ENCODE results near the gene SMIM27.
"Not testable (repeated sequence)": the region's sequence is repeated elsewhere in the genome, so short reads cannot be mapped to it uniquely, and the experiment has no call there.

The SMIM27 gene

GRCh38 chr9:32552172-32552872, at the start of gene SMIM27, which contains the start of gene TOPORS:
Gene SMIM27, plus strand, starts transcription at chr9:32552327. Its CDS starts 108 bp downstream, at chr9:32552435.
Gene TOPORS, minus strand, starts transcription at chr9:32552586. Its CDS starts 150 bp downstream, at chr9:32552436.
- H3K9me3 ChIP-seq (ENCODE audit: low read length) = no peaks in the 10 kb centered on the region
- H3K27me3 ChIP-seq (ENCODE audit: control insufficient read depth in 1 of 2, insufficient read depth in 2 of 2, low read length in 2 of 2) = no peaks in the 10 kb centered on the region
- peaks cover 4% of the 10 kb centered on the region for H3K4me1 ChIP-seq (ENCODE audit: insufficient read depth, low read length)
- peak within 1 kb of the TSS; percentile 99 for H3K27ac ChIP-seq (ENCODE audit: low read depth, low read length)
- H3K4me3 ChIP-seq (ENCODE audit: low read depth in 1 of 2, low read length in 2 of 2) = peak within 1 kb of the TSS; percentile 83 to 96
- H3K36me3 ChIP-seq (ENCODE audit: insufficient read depth, low read length) = peaks cover 5% of the 10 kb centered on the region
- H3K9ac ChIP-seq (ENCODE audit: low read length) = peak within 1 kb of the TSS; percentile 97

GRCh38 chr9:32502464-32502863, 49.7 kb upstream of the SMIM27 start:
- H3K27me3 ChIP-seq (ENCODE audit: control insufficient read depth in 1 of 2, insufficient read depth in 2 of 2, low read length in 2 of 2) = no peaks in the 10 kb centered on the region
- H3K27ac ChIP-seq (ENCODE audit: low read depth, low read length) = no peak overlapping the region
- no peaks in the 10 kb centered on the region for H3K9me3 ChIP-seq (ENCODE audit: low read length)
- H3K36me3 ChIP-seq (ENCODE audit: insufficient read depth, low read length) = peaks cover 7% of the 10 kb centered on the region
- no peaks in the 10 kb centered on the region for H3K4me1 ChIP-seq (ENCODE audit: insufficient read depth, low read length)
- no peak overlapping the region for H3K4me3 ChIP-seq (ENCODE audit: low read depth in 1 of 2, low read length in 2 of 2)
- H3K9ac ChIP-seq (ENCODE audit: low read length) = no peak overlapping the region

- no peaks in the 10 kb centered on the region for H3K27me3 ChIP-seq (ENCODE audit: control insufficient read depth in 1 of 2, insufficient read depth in 2 of 2, low read length in 2 of 2)
These were observed 49.1 kb upstream of the SMIM27 start for GRCh38 chr9:32503008-32503407.

GRCh38 chr9:32508728-32509127, 43.4 kb upstream of the SMIM27 start:
- H3K9me3 ChIP-seq (ENCODE audit: low read length) = no peaks in the 10 kb centered on the region
- H3K27me3 ChIP-seq (ENCODE audit: control insufficient read depth in 1 of 2, insufficient read depth in 2 of 2, low read length in 2 of 2) = no peaks in the 10 kb centered on the region
- no peaks in the 10 kb centered on the region for H3K36me3 ChIP-seq (ENCODE audit: insufficient read depth, low read length)
- no peak overlapping the region for H3K27ac ChIP-seq (ENCODE audit: low read depth, low read length)
- H3K9ac ChIP-seq (ENCODE audit: low read length) = no peak overlapping the region
- H3K4me3 ChIP-seq (ENCODE audit: low read depth in 1 of 2, low read length in 2 of 2) = no peak overlapping the region
- no peaks in the 10 kb centered on the region for H3K4me1 ChIP-seq (ENCODE audit: insufficient read depth, low read length)

More at GRCh38 chr9:32503008-32503407, 49.1 kb upstream of the SMIM27 start:
- H3K9me3 ChIP-seq (ENCODE audit: low read length) = no peaks in the 10 kb centered on the region
- H3K4me3 ChIP-seq (ENCODE audit: low read depth in 1 of 2, low read length in 2 of 2) = no peak overlapping the region
- peaks cover 3% of the 10 kb centered on the region for H3K36me3 ChIP-seq (ENCODE audit: insufficient read depth, low read length)
- H3K9ac ChIP-seq (ENCODE audit: low read length) = no peak overlapping the region
- H3K27ac ChIP-seq (ENCODE audit: low read depth, low read length) = no peak overlapping the region
- H3K4me1 ChIP-seq (ENCODE audit: insufficient read depth, low read length) = no peaks in the 10 kb centered on the region

GRCh38 chr9:32516241-32516640, 35.9 kb upstream of the SMIM27 start:
- no peaks in the 10 kb centered on the region for H3K9me3 ChIP-seq (ENCODE audit: low read length)

GRCh38 chr9:32518276-32518675, 33.9 kb upstream of the SMIM27 start:
- Histone ChIP-seq H3K9ac (ENCODE audit: low read length) (no peak overlapping the region), H3K9me3 (ENCODE audit: low read length) (no peaks in the 10 kb centered on the region), H3K27me3 (ENCODE audit: control insufficient read depth in 1 of 2, insufficient read depth in 2 of 2, low read length in 2 of 2) (no peaks in the 10 kb centered on the region), H3K4me1 (ENCODE audit: insufficient read depth, low read length) (no peaks in the 10 kb centered on the region), H3K36me3 (ENCODE audit: insufficient read depth, low read length) (no peaks in the 10 kb centered on the region), H3K4me3 (ENCODE audit: low read depth in 1 of 2, low read length in 2 of 2) (no peak overlapping the region), H3K27ac (ENCODE audit: low read depth, low read length) (no peak overlapping the region)

More at GRCh38 chr9:32516241-32516640, 35.9 kb upstream of the SMIM27 start:
- no peak overlapping the region for H3K27ac ChIP-seq (ENCODE audit: low read depth, low read length)
- H3K36me3 ChIP-seq (ENCODE audit: insufficient read depth, low read length) = no peaks in the 10 kb centered on the region
- H3K4me3 ChIP-seq (ENCODE audit: low read depth in 1 of 2, low read length in 2 of 2) = no peak overlapping the region
- no peaks in the 10 kb centered on the region for H3K27me3 ChIP-seq (ENCODE audit: control insufficient read depth in 1 of 2, insufficient read depth in 2 of 2, low read length in 2 of 2)
- H3K9ac ChIP-seq (ENCODE audit: low read length) = no peak overlapping the region
- H3K4me1 ChIP-seq (ENCODE audit: insufficient read depth, low read length) = no peaks in the 10 kb centered on the region

- H3K27me3 ChIP-seq (ENCODE audit: control insufficient read depth in 1 of 2, insufficient read depth in 2 of 2, low read length in 2 of 2) = no peaks in the 10 kb centered on the region
- H3K36me3 ChIP-seq (ENCODE audit: insufficient read depth, low read length) = no peaks in the 10 kb centered on the region
- no peaks in the 10 kb centered on the region for H3K9me3 ChIP-seq (ENCODE audit: low read length)
- no peak overlapping the region for H3K9ac ChIP-seq (ENCODE audit: low read length)
- peaks cover 24% of the 10 kb centered on the region for H3K4me1 ChIP-seq (ENCODE audit: insufficient read depth, low read length)
- H3K27ac ChIP-seq (ENCODE audit: low read depth, low read length) = no peak overlapping the region
- no peak overlapping the region for H3K4me3 ChIP-seq (ENCODE audit: low read depth in 1 of 2, low read length in 2 of 2)
These were observed 28.2 kb upstream of the SMIM27 start for GRCh38 chr9:32523910-32524309.

- H3K27me3 ChIP-seq (ENCODE audit: control insufficient read depth in 1 of 2, insufficient read depth in 2 of 2, low read length in 2 of 2); H3K36me3 ChIP-seq (ENCODE audit: insufficient read depth, low read length); H3K9me3 ChIP-seq (ENCODE audit: low read length); H3K27ac ChIP-seq (ENCODE audit: low read depth, low read length); H3K9ac ChIP-seq (ENCODE audit: low read length): not testable (repeated sequence)
- Histone ChIP-seq H3K4me1 (ENCODE audit: insufficient read depth, low read length) (peaks cover 24% of the 10 kb centered on the region), H3K4me3 (ENCODE audit: low read depth in 1 of 2, low read length in 2 of 2) (peak overlapping the region in 1 of 2 donors; percentile 79)
These were observed 27.6 kb upstream of the SMIM27 start for GRCh38 chr9:32524558-32524891.

GRCh38 chr9:32524892-32525708, 27.0 kb upstream of the SMIM27 start:
- Histone ChIP-seq H3K36me3 (ENCODE audit: insufficient read depth, low read length) (no peaks in the 10 kb centered on the region), H3K4me1 (ENCODE audit: insufficient read depth, low read length) (peaks cover 24% of the 10 kb centered on the region), H3K27ac (ENCODE audit: low read depth, low read length) (peak overlapping the region; percentile 87), H3K27me3 (ENCODE audit: control insufficient read depth in 1 of 2, insufficient read depth in 2 of 2, low read length in 2 of 2) (no peaks in the 10 kb centered on the region), H3K9me3 (ENCODE audit: low read length) (no peaks in the 10 kb centered on the region), H3K4me3 (ENCODE audit: low read depth in 1 of 2, low read length in 2 of 2) (peak overlapping the region; percentile 79 to 84), H3K9ac (ENCODE audit: low read length) (peak overlapping the region; percentile 76)

- H3K4me3 ChIP-seq (ENCODE audit: low read depth in 1 of 2, low read length in 2 of 2) = peak overlapping the region; percentile 79 to 84
- peak overlapping the region; percentile 87 for H3K27ac ChIP-seq (ENCODE audit: low read depth, low read length)
- peaks cover 24% of the 10 kb centered on the region for H3K4me1 ChIP-seq (ENCODE audit: insufficient read depth, low read length)
- peak overlapping the region; percentile 76 for H3K9ac ChIP-seq (ENCODE audit: low read length)
- no peaks in the 10 kb centered on the region for H3K9me3 ChIP-seq (ENCODE audit: low read length)
- no peaks in the 10 kb centered on the region for H3K36me3 ChIP-seq (ENCODE audit: insufficient read depth, low read length)
- H3K27me3 ChIP-seq (ENCODE audit: control insufficient read depth in 1 of 2, insufficient read depth in 2 of 2, low read length in 2 of 2) = no peaks in the 10 kb centered on the region
These were observed 26.5 kb upstream of the SMIM27 start for GRCh38 chr9:32525709-32526030.

- Histone ChIP-seq H3K4me1 (ENCODE audit: insufficient read depth, low read length) (peaks cover 24% of the 10 kb centered on the region), H3K36me3 (ENCODE audit: insufficient read depth, low read length) (no peaks in the 10 kb centered on the region), H3K27ac (ENCODE audit: low read depth, low read length) (peak within 1 kb of the TSS; percentile 87), H3K9me3 (ENCODE audit: low read length) (no peaks in the 10 kb centered on the region), H3K4me3 (ENCODE audit: low read depth in 1 of 2, low read length in 2 of 2) (peak within 1 kb of the TSS; percentile 79 to 84), H3K27me3 (ENCODE audit: control insufficient read depth in 1 of 2, insufficient read depth in 2 of 2, low read length in 2 of 2) (no peaks in the 10 kb centered on the region), H3K9ac (ENCODE audit: low read length) (peak within 1 kb of the TSS; percentile 76)
These were observed 26.0 kb upstream of the SMIM27 start, which contains the start of gene RIGI for GRCh38 chr9:32526041-32526706. Gene RIGI, minus strand, starts transcription at chr9:32526196. Its CDS starts 30 bp downstream, at chr9:32526166.
